HG03469 (cell line): Measurements from ENCODE around the gene DDX54.

Experiments
- ATAC-seq: cut with Tn5 transposase; IDR thresholded peaks from one replicate; pipeline ENCODE4 v1.9.1; 2021; ENCODE audit warnings: mild to moderate bottlenecking, moderate library complexity, moderate number of reproducible peaks; ENCODE audit not compliant: unreplicated experiment

Gene DDX54, protein sequence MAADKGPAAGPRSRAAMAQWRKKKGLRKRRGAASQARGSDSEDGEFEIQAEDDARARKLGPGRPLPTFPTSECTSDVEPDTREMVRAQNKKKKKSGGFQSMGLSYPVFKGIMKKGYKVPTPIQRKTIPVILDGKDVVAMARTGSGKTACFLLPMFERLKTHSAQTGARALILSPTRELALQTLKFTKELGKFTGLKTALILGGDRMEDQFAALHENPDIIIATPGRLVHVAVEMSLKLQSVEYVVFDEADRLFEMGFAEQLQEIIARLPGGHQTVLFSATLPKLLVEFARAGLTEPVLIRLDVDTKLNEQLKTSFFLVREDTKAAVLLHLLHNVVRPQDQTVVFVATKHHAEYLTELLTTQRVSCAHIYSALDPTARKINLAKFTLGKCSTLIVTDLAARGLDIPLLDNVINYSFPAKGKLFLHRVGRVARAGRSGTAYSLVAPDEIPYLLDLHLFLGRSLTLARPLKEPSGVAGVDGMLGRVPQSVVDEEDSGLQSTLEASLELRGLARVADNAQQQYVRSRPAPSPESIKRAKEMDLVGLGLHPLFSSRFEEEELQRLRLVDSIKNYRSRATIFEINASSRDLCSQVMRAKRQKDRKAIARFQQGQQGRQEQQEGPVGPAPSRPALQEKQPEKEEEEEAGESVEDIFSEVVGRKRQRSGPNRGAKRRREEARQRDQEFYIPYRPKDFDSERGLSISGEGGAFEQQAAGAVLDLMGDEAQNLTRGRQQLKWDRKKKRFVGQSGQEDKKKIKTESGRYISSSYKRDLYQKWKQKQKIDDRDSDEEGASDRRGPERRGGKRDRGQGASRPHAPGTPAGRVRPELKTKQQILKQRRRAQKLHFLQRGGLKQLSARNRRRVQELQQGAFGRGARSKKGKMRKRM

DNA sequence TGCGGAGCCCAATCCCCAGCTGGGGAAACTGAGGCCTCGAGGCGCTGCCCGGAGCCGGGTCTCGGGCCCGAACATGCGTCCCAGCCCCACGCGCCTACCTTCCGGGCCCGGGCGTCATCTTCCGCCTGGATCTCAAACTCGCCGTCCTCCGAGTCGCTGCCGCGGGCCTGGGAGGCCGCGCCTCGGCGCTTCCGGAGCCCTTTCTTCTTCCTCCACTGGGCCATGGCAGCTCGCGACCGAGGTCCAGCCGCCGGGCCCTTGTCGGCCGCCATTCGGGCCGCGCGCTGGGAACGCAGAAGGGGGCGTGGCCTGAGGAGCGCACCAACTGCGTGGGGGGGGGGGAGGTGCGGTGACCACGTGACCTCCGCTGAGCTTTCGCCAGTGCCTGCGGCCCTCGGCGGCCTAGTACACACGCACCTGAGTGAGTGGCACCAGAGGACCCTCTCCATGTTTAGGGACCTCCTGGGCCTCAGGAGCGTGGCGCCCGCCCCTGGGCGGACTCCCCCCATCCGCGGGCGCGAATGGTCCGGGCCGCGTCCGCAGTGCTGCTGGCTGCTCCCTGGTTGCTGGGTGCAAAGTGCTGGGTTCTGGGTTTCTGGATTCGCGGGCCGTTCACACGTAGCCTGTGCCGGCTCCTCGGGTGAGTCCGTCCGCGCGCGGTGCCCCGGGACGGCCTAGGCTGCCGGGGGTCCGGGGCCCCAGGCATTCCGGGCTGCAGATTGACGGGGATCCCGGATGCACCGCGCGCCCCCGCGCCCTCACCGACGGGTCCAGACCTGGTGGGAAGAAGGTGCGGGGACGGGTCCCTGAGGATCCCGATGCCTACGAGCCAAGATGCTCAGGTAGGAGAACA, at the start of gene DDX54, which contains the start of gene RITA1:
DDX54 (minus strand) TSS at position 299 of the 853 bp plus-strand sequence; CDS start at position 272, 27 bp downstream.
RITA1 (plus strand) TSS at position 542 of the 853 bp plus-strand sequence. CDS start 1,026 bp downstream, outside the sequence.
- ATAC-seq = peak; percentile 33

DNA sequence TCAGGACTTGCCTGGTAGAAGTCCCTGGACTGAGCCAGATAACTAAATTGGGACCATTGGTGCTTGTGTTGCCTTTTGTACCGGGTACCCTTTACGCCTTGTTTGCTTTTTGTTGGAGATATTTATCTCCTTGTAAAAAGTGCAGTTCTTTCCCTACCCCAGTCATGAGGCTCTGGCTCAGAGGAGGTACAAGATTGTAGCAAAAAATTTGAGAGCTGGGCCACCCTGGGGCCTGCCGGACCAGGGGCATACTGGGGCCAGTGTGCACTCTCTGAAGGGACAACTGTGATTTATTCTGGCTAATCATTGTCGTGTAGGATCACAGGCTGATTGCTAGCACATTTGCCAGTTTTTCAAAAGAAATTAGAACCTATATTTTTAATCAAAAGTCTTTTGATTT, 49.2 kb upstream of the DDX54 start:
- ATAC-seq = no peak

DNA sequence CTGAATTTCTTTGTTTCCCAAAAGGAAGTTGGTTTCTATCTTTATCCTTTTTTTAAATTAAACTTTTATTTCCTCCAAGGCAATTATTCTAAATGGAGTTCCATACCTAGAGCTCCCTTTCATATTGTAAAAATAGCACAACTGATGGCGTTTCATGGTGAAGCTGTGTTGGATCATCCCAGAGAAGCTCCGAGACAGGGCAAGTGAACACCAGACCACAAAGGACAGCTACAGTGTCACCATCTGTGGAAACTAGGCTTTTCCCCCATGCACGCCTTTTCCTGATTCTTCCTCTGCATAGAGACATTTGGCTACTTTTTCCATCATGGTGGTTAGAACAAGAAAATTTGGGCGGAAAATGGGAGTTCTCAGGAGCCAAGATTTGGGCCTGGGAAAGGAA, 48.7 kb upstream of the DDX54 start:
- no peak for ATAC-seq

DNA sequence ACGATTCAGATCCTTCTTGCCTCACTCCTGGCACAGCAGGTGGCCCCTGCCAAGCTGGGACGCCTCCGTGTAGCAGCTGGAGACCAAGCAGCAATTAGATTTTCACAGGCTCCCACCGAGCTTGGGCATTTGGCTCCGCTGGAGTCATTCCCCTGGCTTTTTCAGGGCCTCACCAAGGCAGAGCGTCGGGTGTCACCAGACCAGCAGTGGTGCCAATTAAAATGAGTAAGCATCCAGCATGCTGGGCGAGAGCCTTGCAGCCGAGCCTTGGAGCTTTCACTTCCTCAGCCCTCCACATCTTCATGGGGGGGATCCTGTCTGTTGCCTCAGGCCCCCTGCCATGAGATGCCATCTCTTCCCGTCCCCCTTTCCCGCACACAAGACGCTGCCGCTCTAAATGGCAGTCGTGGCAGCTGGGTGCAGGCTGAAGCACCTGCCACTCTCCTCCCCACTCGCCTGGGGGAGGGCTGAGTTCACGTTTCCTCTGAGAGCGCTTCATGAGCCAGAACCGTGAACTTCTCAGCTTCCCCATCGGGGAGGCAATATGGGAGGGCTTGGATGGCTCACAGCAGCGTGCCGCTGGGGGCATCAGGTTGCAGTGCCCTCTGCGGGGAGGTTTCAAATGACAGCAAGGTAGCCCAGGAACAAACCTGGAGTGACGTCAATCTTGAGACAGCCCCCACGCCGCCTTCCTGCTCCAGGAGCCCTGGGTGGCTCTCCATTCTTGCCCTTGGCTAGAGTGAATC, 47.7 kb upstream of the DDX54 start:
- ATAC-seq = peak; percentile 32

DNA sequence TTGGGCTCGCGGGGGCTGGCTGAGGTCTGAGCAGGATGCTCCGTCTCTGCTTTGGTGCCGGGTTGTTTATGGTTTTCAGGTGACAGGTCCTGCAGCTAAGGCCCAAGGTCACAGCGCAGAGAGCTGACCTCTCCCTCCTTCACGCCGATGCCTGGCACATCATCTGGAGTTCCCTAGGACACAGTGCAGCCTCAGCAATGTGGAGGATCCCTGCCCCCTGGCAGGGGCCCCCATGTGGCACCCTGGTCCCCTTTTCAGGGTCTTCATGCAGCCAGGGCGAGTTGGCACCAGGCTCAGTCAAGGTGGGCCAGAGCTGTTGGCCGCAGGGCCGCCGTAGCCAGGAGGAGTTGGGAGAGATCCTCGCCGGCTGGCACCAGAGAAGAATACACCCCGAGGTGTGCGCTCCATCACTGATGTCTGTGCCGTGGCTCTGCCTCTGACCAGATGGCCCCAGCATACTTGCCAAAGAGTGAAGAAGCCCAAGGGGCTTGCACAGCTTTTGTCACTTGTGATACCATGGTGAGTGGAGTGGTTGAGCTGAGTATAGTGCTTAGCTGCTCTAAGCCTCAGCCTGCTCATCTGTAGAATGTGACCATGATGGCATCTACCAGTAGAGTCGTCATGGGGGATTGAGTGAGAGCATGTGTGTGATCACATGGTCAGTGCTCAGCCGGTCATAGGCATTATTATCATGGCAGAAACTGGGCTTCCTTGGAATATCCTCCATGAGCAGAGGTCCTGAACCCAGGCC, 47.0 kb upstream of the DDX54 start:
- no peak for ATAC-seq

DNA sequence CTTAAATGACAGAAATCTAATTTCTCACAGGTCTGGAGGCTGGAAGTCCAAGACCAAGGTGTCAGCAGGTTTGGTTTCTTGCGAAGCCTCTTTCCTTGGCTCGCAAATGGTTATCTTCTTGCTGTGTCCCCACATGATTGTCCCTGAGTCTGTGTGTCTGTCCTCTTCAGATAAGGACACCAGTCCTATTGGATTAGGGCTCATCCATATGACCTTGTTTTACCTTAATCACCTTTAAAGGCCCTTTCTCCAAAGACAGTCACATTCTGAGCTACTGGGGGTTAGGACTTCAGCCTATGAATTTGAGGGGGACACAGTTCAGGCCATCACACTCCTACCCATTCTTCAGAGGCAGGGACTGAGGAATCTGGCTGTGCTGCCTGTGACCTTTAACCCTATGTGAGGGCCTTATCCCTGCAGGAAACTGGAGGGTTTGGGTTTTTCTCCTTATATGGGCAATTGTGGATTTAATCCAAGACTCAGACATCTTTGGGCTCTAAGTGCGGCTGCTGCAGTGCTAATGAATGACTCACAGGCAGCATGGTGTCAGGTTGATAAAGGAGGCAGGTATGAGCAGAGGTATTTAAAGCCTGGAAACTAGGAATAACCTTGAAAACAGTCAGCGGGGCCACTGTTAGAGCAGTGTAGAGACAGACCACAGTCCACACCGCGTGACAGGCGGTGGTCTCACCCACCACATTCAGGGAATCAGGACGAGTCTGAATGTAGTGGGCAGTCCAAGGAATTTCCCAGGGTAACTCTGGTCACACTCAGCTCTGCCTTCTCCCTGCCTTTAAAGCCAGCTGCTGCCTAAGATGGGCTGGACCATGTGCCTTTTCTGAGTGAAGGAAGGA, 46.2 kb upstream of the DDX54 start:
- no peak for ATAC-seq

DNA sequence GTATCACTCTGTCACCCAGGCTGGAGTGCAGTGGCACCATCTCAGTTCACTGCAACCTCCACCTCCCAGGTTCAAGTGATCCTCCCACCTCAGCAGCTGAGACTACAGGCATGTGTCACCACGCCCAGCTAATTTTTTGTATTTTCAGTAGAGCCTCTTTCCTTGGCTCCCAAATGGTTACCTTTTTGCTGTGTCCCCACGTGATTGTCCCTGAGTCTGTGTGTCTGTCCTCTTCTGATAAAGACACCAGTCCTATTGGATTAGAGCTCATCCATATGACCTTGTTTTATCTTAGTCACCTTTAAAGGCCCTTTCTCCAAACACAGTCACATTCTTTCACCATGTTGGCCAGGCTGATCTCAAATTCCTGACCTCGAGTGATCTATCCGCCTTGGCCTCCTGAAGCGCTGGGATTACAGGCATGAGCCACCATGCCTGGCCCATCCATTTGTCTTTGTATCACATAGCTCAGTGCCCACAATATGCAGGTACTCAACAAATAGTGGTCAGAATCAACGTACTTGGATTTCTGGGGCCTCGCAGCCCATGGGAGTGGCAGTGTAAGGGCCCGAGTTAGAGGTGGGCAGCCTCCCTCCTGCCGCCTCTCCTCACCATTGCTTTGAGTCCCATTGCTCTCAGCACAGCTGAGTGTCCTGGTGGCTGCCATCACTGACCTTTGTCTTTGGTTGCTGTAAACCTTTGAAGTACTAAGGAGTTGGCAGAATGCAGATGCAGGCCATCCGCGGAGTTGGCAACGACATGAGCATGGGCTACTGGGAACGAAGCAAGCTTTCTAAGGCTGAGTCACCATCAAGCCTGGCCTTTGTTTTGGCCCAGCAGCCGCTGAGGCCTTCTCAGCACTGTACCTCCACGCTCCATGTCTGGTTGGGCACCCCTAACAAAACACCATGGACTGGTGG, 45.3 kb upstream of the DDX54 start:
- ATAC-seq = no peak

DNA sequence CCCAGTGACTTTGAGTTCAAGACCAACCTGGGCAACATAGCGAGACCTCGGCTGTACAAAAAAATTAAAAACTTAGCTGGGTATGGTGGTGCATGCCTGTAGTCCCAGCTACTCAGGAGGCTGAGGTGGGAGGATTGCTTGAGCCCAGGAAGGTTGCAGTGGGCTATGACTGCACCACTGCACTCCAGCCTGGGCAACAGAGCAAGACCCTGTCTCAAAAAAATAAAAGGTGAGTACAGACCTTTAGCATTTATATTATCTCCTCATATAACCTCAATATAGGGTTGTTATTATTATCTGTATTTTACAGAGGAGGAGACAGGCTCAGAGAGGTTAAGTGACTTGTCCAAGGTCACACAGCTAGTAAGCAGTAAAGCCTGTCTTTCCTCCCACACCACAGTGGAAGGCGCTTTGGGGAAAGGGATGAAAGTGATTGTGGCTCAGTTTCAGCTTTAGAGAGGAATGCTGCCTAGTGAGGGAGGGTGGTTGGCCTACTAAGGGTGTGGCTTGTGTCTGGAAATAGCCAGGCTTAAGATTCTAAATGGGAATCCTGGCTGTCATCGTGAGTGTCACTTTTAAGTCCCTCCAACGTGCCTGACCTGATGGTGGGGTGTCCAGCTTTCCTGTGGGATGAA, 43.2 kb upstream of the DDX54 start:
- no peak for ATAC-seq

DNA sequence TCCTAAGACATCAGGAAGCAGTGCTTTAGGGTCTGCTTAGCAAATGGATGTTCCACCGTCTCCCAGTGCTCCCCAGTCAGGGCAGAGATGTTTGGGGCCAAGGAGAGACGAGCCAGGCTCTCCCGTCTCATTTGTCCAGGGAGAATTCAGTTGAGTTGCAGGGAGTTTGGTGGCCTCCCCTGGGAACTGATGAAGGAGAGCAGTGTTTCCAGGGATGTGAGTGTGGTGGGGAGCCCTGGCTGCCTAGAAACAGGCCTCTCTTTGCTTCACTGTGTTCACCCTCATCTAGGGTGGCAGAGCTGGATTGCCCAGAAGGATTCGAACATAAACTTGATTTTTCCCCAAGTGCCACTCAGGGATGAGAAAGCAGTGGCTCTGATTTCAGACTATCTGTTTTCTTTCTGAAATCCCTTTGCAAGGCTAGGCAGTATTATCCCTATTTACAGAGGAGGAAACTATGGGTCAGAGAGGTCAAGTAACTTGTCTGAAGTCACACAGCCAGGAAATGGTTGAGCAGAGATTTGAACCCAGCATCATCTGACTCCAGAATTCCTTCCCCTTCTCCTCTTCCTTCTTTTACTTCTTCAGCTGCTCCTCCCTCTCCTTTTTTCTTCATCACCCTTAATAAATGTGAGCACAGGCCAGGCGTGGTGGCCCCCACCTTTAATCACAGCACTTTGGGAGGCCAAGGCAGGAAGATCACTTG, 42.6 kb upstream of the DDX54 start:
- no peak for ATAC-seq

DNA sequence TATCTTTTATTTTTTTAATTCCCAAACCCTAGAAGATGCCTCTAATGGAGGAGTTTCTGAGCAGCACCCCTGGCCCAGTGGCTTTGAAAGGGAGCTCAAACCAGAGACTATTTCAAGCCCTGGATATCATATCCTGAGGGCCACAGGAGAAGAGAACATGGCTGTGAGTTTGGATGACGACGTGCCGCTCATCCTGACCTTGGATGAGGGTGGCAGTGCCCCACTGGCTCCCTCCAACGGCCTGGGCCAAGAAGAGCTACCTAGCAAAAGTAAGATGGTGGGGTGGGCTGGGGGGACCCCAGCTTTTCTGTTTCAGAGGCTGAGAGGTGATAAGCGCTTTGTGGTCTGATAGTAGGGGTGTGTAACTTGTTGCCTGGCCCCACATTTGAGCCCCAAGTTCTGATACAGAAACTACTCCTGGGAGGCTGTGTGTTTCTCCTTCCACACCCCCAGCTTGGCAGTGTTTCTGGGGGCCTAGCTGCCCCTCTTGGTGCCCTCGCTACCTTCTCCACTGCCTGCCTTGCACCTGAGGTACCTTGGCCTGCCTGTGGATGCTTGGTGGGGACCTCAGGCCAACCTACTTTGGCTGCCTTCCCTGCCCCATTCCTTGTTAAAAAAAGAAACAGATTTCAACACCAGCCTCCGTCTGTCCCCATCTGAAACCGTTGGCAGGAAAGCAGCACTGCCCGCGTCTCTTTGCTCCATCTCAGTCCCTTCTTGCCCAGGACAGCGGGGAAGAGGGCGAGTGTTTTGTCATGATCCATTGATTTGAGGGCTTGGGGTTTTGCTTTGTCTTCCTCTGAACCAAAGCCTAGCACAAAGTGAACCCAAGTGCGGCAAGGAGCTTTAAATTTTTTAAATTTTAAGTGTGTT, 41.7 kb upstream of the DDX54 start:
- ATAC-seq = no peak

DNA sequence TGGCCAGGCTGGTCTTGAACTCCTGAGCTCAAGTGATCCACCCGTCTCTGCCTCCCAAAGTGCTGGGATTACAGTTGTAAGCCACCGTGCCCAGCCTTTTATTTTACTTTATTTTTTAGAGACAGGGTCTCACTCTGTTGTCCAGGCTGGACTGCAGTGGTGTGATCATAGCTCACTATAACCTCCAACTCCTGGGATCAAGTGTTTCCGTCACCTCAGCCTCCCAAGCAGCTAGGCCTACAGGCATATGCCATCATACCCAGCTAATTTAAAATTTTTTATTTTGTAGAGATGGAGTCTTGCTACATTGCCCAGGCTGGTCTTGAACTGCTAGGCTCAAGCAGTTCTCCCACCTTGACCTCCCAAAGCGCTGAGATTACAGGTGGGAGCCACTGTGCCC, 39.7 kb upstream of the DDX54 start:
- ATAC-seq = no peak

DNA sequence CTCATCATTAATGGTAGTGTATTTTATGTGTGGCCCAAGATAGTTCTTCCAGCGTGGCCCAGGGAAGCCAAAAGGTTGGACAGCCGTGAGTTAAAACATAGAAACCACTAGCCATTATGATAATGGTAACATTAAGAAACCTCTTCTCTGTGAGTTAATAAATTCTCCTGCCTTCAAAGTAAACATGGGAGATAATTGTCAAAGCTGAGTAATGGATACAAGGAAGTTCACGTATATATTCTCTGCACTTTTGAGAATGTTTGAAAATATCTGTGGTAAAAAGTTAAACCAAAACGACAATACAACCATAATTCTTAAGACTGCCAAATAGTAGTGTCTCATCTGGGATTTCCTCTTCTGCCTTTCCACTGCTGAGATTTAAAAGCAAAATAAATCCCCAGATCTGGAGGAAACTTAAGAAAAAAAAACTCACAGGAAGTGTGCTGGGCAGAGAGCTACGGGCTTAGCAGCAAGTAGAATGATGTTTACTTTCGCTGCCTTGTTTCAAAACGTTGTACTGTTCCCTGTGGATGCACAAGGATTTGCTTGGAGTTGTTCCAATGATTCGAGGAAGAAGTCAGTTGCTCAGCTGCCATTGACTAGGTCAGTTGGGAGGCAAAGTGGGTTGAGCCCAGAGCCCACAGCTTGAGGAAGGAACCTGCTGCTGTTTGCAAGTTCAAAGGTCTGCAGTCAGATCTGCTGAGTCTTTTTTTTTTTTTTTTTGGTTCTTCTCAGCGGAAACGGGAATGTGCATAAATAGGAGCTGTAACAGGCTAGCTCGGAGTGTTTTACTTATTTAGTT, 37.7 kb upstream of the DDX54 start:
- no peak for ATAC-seq

DNA sequence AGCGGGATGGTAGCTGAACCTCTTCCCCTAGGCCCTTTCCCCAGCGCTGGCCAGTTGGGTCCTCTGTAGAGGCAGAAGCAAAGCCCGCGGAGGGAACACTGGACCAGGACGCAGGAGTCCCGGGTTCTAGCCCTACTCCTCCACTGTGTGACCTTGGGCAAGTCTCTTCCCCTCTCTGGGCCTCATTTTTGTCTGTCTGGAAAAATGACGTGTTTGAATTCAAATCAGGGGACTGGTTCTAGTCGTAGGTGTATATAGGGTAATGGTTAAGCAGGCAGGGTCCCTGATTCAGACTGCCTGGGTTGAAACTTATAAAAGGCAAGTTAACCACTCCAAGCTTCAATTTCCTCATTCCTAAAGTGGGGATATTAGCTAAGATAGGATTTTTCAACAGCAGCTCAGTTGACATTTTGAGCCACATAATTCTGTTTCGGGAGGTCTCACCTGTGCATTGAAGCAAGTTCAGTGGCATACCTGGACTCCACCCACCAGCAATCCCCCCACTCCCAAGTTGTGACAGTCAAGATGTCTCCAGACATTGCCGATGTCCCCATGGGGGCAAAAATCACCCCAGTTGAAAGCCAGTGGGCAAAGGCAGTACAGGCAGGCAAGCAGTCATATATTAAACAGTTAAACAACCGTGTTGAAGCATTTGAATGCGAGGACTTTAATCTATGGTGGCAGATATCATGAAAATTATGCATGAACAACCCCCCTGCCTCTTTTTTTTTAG, 36.9 kb upstream of the DDX54 start:
- ATAC-seq = no peak
